SU-DHL-6 (cell line): Measurements from ENCODE around the gene PPFIBP2.

ENCODE experiments used
- CTCF ChIP-seq: fragments of 200-600 bp; sonication (generic); IDR thresholded peaks from one replicate; pipeline ENCODE4 v1.5.1; 2017; ENCODE audit warnings: antibody characterized with exemption, mild to moderate bottlenecking, low read length, moderate library complexity; ENCODE audit not compliant: insufficient read depth, poor library complexity, severe bottlenecking
- EZH2phosphoT487 ChIP-seq: fragments of 200-600 bp; sonication (generic), shearing (Covaris generic); conservative IDR thresholded peaks from 2 replicates; pipeline ENCODE4 v1.6.1; 2018; ENCODE audit warnings: mild to moderate bottlenecking, antibody characterized with exemption, low read length, moderate library complexity, mixed read lengths

- TF ChIP-seq CTCF = no peak
- TF ChIP-seq EZH2phosphoT487 = no peak
Measured at GRCh38 chr11:7551571-7551970, 37.8 kb downstream of the PPFIBP2 start.
